AML-193 (cell line): ENCODE measurements around the gene STPG4.
"Not testable (repeated sequence)": the region's sequence is repeated elsewhere in the genome, so short reads cannot be mapped to it uniquely, and the experiment has no call there.

ENCODE experiments used
- DNase-seq, 2 experiments: peaks; one replicate each; lab custom pipeline; 2025; lab: John Stamatoyannopoulos, UW

Gene STPG4

DNA sequence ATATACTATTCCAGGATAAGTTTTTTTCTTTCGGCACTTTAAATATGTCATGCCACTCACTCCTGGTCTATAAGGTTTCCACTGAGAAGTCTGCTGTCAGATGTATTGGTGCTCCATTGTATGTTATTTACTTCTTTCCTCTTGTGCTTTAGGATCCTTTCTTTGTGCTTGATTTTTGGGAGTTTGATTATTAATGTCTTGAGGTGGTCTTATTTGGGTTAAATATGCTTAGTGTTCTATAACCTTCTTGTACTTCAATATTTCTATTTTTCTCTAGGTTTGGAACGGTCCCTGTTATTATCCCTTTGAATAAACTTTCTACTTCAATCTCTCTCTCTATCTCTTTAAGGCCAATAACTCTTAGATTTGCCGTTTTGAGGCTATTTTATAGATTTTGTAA is 28.3 kb downstream of the STPG4 start:
- DNase-seq = no peak

DNA sequence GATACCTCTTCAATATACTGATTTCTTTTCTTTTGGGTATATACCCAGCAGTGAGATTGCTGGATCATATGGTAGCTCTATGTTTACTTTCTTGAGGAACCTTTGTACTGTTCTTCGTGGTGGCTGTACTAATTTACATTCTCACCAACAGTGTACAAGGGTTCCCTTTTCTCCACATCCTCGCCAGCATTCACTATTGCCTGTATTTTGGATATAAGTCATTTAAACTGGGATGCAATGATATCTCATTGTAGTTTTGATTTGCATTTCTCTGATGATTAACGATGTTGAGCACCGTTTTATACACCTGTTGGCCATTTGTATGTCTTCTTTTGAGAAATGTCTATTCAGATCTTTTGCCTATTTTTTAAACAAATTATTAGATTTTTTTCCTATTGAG is 30.4 kb downstream of the STPG4 start:
- DNase-seq = not testable (repeated sequence)

DNA sequence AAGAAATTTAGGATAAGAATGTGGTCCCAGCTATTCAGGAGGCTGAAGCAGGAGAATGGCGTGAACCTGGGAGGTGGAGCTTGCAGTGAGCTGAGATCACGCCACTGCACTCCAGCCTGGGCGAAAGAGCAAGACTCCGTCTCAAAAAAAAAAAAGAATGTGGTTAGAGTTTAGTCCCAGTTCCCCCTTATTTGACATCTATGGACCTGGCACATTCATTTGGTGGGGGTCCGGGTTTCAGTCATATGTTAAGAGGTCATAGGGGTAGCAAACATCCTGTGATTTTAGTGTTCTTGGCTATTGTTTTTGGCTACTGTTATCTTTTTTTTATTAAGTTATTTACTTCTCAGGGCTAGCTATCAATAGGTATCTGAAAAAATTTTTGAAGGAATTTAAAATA is 34.7 kb downstream of the STPG4 start:
- not testable (repeated sequence) for DNase-seq

DNA sequence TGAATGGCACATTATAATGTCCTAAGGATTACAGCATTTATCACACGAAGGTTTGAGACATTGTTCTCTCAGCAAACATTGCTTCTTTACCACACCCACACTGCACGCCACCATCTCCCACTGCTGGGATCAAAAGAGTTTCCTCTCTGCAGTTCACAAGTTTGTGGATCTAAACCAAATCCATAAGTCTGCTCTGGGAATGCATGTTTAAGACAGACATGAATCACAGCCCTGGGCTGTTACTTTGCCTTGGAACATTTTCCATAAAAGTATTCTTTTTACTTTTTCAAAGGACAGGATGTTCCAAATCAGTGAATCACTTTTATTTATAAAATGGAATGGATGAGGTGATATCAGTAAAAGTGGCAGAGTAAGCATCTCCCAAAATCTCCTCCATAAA is 36.1 kb downstream of the STPG4 start:
- DNase-seq = no peak

DNA sequence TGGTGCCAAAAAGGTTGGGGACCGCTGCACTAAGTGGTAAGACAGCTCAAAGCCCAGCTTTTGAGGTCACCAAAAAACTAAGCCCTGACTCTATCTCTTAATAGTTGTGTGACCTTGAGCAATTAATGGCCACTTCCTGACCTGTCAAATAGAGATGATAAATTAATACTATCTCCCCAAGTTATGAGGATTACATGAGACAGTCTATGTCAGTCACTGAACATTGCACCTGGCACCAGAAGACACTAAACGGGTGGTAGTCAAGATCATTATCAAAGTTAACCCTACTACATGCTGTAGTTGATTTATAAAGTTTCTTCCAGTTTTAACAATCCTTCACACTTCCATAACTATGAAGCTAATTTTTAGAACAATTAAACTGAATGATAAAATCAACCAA is 36.5 kb downstream of the STPG4 start:
- no peak for DNase-seq

DNA sequence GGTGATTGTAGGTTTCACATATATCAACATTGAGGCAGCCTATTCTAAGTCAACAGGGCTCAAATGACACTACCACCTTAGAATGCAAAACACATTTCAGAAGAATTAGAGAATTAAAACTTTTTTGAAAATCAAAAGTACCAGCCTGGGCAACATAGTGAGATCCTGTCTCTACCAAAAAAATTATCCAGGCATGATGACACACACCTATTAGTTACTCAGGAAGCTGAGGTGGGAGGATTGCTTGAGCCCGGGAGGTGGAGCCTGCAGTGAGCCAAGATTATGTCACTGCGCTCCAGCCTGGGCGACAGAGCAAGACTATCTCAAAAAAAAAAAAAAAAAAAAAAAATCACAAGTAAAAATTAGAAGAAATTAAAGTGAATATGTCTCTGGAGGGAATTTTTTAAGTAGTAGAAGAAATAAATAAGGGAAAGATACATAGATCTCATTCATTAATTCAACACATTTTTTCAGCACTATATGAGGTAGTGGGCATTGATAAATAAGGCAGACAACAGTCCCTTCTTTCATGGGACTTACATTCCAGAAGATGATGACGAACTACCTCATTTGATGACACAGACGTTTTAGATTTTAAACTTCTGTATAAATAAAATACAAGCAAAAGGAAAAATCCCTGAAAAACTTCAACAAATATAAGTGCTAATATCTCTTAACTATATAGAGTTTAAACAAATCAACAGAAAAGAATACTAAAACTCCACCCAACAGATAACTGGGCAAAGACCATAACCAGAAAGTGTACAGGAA is 42.3 kb downstream of the STPG4 start:
- no peak for DNase-seq

DNA sequence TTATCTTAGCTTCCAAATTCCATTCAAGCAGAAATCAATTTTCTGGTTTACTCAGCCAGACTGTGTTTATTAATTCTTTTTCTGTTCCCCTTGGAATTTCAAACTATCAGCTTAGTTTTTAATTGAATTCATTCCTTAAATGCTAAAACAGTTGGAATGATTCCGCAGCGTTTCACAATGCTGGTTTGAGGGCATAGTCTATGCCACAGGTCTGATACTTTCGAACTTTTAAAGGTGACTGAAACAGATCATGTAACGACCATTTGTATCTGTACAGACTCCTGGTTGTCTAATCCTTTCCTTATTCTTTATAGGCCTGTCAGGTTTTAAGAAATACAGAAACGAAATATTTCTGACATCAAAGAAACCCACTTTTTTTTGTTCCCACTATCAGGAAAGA is 45.4 kb downstream of the STPG4 start:
- DNase-seq = no peak

DNA sequence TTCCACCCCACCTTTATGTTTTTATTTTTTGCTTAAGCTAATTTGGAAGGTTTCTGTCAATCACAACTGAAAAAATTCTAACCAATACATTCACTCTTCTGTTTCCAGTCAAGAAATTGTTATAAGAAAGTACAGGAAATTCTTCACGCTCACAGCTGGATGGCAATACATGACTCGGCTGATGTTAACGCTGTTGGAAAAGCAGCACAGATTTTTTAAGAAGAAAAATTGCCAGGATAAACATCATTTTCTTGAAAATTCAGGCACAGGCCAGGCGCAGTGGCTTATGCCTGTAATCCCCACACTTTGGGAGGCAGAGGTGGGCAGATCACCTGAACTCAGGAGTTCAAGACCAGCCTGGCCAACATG is 46.1 kb downstream of the STPG4 start:
- no peak for DNase-seq

DNA sequence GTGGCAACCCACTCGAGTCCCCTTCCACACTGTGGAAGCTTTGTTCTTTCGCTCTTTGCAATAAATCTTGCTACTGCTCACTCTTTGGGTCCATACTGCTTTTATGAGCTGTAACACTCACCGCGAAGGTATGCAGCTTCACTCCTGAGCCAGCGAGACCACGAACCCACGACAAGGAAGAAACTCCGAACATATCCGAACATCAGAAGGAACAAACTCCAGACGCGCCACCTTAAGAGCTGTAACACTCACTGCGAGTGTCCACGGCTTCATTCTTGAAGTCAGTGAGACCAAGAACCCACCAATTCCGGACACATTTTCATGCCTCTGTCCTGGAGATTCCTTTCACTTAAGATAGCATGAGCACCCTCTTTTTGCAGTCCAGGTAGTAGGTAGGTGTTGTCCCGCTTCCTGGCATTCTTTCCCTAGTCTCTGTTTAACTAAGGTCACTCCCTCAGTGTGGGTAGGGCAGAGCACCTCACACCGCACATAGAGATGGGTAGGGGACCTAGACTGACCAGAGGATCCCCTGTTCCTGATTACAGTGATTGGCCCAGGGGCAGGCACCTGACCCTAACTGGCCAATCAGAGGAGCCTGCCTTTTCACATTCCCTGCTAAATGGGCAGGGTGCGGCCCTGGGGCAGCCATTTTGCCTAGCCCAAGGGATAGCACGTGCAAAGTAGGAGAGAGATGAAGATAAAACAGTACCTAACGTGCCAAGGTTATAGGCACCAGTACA is 46.7 kb downstream of the STPG4 start:
- not testable (repeated sequence) for DNase-seq

DNA sequence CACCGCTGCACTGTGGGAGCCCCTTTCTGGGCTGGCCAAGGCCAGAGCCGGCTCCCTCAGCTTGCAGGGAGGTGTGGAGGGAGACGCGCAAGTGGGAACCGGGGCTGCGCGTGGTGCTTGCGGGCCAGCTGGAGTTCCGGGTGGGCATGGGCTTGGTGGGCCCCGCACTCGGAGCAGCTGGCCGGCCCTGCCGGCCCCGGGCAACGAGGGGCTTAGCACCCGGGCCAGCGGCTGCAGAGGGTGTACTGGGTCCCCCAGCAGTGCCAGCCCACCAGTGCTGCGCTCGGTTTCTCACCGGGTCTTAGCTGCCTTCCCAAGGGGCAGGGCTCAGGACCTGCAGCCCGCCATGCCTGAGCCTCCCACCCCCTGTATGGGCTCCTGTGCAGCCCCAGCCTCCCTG is 47.9 kb downstream of the STPG4 start:
- DNase-seq = not testable (repeated sequence)

DNA sequence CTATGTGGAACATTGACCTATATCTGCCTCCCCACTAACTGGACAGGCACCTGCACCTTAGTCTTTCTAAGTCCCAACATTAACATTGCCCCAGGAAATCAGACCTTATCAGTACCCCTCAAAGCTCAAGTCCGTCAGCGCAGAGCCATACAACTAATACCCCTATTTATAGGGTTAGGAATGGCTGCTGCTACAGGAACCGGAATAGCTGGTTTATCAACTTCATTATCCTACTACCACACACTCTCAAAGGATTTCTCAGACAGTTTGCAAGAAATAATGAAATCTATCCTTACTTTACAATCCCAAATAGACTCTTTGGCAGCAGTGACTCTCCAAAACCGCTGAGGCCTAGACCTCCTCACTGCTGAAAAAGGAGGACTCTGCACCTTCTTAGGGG is 48.9 kb downstream of the STPG4 start:
- not testable (repeated sequence) for DNase-seq

DNA sequence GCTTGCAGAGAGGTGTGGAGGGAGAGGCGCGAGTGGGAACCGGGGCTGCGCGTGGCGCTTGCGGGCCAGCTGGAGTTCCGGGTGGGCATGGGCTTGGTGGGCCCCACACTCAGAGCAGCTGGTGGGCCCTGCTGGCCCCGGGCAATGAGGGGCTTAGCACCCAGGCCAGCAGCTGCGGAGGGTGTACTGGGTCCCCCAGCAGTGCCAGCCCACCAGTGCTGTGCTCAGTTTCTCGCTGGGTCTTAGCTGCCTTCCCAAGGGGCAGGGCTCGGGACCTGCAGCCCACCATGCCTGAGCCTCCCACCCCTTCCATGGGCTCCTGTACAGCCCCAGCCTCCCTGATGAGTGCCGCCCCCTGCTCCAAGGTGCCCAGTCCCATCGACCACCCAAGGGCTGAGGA is 55.4 kb downstream of the STPG4 start:
- not testable (repeated sequence) for DNase-seq

DNA sequence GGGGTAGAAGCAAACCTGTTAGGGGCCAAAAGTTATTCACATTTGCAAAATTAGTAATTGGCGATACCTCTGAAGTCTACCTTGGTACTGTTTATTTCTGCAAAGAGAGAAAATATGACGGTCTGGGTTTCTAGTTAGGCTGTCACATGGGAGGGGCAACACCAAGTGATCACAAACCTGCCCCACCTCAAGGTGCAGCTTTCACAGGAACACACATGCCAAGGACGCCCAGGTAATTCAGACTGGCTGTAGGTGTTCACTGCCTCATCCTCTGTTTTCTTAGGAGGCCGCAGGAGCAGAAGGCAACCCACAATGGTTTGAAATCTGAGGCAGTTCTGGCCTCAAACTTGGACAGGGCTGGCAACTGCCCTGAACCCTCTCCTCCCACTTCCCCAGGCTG is 56.2 kb downstream of the STPG4 start:
- DNase-seq = no peak

DNA sequence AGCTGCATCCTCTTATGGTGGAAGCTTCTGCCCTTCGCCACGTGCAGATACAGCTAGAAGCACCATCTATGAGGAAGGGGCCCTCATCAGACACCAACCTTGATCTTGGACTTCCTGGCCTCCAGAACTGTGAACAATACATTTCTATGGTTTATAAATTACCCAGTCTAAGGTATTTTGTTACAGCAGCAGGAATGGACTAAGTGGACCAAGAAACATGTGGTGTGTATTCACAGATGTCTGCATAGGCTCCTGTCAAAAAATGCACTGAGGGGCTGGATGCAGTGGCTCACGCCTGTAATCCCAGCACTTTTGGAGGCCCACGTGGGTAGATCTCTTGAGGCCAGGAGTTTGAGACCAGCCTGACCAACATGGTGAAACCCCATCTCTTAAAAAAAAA is 57.5 kb downstream of the STPG4 start:
- DNase-seq = no peak

DNA sequence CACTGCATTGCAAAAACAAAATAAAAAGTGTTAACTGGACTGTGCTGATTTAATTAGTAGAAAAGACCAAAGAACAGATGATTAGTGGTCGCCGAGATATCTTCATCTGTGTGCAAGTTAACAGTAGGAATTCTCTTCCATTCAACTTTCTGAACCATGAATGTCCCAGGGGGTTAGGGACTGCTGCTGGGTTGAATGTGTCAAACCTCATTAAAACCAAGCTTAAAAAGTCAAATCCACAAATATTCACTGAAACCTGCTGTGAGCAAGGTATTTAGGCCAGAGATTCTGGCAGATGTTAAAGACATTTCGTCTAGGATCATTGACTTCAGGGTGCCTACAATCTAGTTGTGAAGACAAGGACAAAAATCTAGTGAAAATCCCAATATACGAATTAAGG is 58.7 kb downstream of the STPG4 start:
- DNase-seq = no peak

DNA sequence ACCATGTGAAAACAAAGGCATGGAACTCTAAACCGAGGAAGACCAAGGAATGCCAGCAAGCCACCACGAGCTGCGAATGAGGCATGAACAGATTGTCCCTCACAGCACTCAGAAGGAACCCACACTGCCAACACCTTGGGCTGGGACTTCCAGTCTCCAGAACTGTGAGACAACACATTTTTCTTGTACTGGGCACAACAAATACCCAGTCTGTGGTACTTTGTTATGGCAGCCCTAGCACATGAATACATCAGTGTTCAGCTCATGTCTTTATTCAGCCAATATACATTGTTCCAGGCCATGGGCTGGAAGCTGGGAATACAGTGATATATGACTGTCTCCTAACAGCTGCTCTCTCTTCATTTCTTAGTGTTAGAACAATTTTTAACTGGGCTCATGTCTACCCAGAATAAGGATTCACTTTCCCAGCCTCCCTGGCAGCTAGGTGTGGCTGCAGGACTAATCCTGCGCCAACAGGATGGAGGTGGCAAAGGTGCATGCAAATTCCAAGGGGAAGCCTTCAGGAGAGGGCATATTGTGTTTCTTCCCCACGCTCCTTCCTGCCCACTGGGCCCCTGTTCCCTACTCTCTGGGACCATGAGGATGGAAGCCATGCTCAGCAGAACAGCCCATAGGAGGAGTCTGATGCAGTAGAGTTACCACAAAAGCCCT is 59.6 kb downstream of the STPG4 start:
- no peak for DNase-seq

DNA sequence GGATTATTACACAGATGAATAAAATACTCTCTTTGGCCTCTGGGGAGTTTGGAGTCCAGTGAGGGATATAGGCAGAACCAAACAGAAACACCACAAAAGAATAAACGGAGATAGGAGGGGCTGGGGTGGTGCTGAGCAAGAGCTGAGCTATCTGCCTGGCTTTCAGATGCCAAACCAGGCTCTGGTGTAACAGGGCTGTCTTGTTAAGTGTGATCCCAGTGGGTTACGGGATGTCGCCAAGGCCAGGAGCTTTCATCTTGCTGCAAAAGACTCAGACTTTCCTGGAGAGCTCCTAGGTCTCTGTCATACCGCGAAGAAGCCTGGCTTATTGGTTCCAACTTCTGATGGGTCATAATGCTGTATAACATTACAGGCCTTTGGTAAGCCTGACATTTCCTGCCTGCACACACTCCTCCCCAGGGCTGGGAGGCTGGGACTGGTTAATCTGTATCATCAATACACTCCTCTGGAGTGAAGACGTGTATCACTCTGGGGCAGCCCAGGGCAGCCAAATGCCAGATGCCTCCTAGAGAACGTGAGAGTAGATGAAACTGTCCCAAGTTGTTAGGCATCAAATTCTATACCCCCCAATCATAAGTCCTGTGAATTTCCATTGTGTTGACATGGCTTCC is 60.5 kb downstream of the STPG4 start:
- no peak for DNase-seq

DNA sequence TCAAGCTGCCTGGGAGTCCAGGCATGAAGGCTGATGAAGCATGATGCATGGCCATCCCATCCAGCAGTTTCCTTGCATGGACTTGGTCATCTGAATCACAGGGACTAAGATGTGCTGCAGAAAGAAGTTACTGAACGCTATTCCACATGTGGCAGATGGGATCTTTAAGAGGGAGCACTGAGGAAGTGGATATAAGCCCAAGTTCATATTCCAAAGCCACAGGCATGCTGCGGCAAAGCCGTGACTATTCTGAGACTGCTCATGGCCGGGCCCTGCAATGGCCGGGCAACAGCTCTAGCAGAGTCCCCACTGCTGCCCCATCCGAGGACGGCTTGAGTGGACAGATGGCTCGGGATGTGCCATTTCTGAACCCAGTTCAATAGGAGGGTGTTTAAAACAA is 61.5 kb downstream of the STPG4 start:
- DNase-seq = no peak

DNA sequence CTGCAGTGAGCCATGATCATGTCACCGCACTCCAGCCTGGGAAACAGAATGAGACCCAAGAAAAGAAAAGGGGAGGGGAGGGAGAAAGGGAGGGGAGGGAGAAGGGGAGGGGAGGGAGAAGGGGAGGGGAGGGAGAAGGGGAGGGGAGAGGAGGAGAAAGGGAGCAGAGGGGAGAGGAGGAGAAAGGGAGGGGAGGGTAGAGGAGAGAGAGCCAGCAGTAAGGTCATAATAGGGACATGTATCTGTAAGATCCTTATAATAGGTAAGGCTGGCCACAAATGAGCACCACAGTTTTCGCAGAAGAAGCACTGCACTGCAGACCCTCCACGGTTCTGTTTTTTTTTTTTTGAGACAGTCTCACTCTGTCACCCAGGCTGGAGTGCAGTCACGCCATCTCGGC is 62.6 kb downstream of the STPG4 start:
- no peak for DNase-seq

DNA sequence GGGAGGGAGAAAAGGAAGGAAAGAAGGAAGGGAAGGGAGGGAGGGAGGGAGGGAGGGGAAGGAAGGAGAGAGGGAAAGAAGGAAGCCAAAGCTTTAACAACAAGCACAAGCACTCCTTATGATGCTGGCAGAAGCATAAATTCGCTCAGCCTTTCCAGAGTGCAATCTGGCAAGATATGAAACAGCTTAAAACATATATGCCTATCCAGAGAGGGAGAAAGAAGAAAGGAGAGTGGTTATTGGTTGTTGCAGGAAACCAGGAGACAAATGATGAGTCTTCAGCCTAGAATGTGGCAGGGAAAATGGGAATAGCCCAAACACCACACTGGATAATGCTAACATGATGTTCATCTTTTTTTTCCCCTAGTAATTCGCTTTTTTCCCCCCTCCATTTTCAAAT is 64.0 kb downstream of the STPG4 start:
- DNase-seq = no peak

DNA sequence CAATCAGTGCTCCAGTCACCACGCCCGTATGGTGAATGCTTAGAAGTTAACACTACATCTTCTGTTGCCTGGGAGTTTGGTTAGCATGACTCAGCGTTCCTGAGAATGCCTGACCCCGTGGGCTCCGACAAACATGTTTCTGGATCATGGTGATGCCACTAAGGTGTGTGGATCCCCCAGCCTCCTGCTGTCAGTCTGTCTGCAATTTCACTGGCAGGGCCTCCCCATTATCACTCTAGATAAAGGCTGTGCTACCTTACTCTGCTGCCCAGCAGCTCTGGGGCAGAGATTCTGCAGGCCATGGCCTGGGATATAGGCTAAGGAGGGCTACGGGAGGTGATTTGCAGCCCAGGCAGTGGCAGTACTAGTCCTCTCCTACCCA is 66.0 kb downstream of the STPG4 start:
- no peak for DNase-seq

DNA sequence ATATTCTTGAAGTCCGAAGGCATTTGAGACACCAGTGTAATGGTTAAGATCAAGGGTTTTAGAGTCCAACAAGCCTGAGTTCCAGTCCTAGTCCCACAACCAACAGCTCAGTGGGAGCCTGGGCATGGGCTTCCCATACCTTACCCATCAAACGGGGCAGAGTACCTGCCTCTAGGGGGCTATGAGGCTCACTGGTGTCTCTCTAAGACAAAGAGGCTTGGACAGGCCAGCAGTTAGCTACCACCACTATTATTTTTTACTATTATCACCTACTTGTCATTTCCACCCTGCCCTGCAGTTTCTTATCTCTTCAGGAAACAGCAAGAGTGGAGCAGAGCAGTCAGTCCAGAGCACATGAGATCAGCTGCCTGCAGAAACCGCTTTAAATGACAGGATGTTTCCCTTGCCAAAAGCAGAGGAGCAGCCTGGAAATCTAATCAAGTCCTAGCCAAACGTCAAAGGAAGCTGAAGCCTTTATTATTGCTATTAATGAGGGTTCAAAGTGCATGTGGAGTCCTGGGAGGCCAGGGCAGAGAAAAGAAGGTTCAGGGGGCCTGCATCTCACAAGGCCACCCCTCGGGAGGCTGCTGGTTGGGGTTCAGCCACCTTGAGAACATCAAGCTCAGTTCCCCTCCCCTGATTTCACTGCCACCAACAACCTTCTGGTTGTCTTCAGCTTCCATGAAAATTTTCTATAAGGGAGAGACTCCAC is 66.6 kb downstream of the STPG4 start:
- no peak for DNase-seq
